ENCODE measurements around the gene TFDP2. TPM values are rescaled to one million over a fixed set of nuclear protein-coding genes. Genes with fewer than 3 reads are reported as not detected.

The TFDP2 gene
- total and polyA plus RNA-seq, 9 of the 15 experiments (the other 6 are each of a cell fraction or from before 2014, with no cell fraction given): 95.6 to 179 (median 126) TPM

DNA sequence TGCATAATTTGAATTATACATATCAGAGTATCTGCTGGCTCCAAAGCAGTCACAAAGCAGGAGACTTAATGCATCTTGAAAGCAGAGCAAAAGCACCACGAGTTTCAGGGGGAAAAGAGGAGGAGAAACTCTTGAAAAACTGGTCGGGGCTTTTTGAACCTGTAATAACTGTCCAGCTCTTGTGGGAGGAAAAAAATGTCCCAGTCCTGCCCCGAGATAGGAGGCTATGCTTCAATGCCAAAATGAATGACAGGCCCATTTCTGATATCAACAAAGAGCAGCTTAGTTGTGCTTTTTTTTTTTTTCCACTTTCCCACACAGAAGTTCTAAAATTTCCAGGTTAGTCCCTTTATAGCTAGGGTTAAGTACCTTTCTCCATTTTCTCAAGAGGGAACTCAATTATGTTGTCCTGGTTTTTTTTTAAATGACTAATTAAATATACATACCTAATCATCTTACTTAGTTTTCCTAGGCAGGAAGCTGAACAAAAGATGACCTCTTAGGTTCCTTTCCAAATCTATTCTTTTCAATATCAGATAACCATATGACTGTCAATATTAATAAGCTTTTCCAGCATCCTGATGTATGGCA lies 120.2 kb downstream of the TFDP2 start:
- H3K27me3 ChIP-seq (ENCODE audit: control insufficient read depth in 2 of 2, insufficient read depth in 2 of 2, low read length in 2 of 2): no peaks in the 10 kb centered on the region
- intact Hi-C loops (cut with micrococcal nuclease): loop anchor here (5.0 kb wide), 1 partner anchor 973 kb away; the partner anchor contains the start of gene U2SURP
- peaks cover 5 to 10% of the 10 kb centered on the region in 2 experiments; a peak in 3 of 5 replicates for H3K4me1 ChIP-seq (replicated peaks in 1 of 2; ENCODE audit: control insufficient read depth in 2 of 2, insufficient read depth in 2 of 2, low read length in 2 of 2)
- H2AFZ ChIP-seq (ENCODE audit: low read depth, low read length): peak overlapping the region; percentile 88
- peak overlapping the region; percentile 61 for H3K4me3 ChIP-seq
- in situ Hi-C loops (cut with MboI): no loop called here
- H3K4me2 ChIP-seq (ENCODE audit: insufficient read depth, low read length): peak overlapping the region; percentile 86
- no peaks in the 10 kb centered on the region for H3K9me1 ChIP-seq (ENCODE audit: control insufficient read depth, insufficient read depth, low read length)
- H3K36me3 ChIP-seq (ENCODE audit: control insufficient read depth, insufficient read depth, low read length): peaks cover 5% of the 10 kb centered on the region
- peak overlapping the region in 1 of 2 experiments; percentile 84; a peak in 2 of 4 replicates for H3K9ac ChIP-seq (ENCODE audit: insufficient read depth in 1 of 2, low read depth in 2 of 2, low read length in 2 of 2)
- H3K9me3 ChIP-seq (replicated peaks; ENCODE audit: control insufficient read depth, insufficient read depth, low read depth, low read length): no peaks in the 10 kb centered on the region
- peaks cover 40% of the 10 kb centered on the region for H3K79me2 ChIP-seq (ENCODE audit: control insufficient read depth, insufficient read depth, low read length)
- ATAC-seq: peak; percentile 57
- H4K20me1 ChIP-seq (replicated peaks; ENCODE audit: control insufficient read depth, insufficient read depth, low read length): no peaks in the 10 kb centered on the region
- WGBS (ENCODE audit: insufficient coverage, low coverage, missing lambda C conversion rate): 0% methylated on average over 3 of the region's 3 CpGs
- peak in 2 of 4 experiments; percentile 57 to 86 for DNase-seq (ENCODE audit: extremely low read depth in 1 of 4, low spot score in 3 of 4)
- ChIA-PET CTCF (ENCODE audit: low intra/inter-chr PET ratio) (no interaction called here), POLR2A (interaction anchor here (0.6 to 2.2 kb wide), 6 partner anchors 11 to 291 kb away, joined by 3 to 13 read pairs (median 4); no protein-coding TSS in a partner anchor)
- BruUV-seq (replicated peaks): no TSS peak
- H3K27ac ChIP-seq (ENCODE audit: extremely low read depth, low read depth, low read length): peak overlapping the region; percentile 82
- peak; percentile 78 for FAIRE-seq
- TF ChIP-seq PURB (CRISPR knock-in tag; IDR thresholded peaks at IDR 0.05; ENCODE audit: low read depth) (no peak), BRF1 (IDR thresholded peaks at IDR 0.05; ENCODE audit: borderline replicate concordance, extremely low read depth, insufficient read length) (no peak), HDGF (IDR thresholded peaks at IDR 0.05) (no peak), C11orf30 (IDR thresholded peaks at IDR 0.05; ENCODE audit: low read depth) (no peak), EP300 (IDR thresholded peaks at IDR 0.05; ENCODE audit: low read length) (peak; percentile 61; the same call in 1 of the 2 replicates), MAFK (IDR thresholded peaks at IDR 0.05; ENCODE audit: low read length) (no peak), FUS (optimal IDR thresholded peaks at IDR 0.05; ENCODE audit: low read depth, low read length) (no peak), SOX6 (IDR thresholded peaks at IDR 0.05) (no peak), ZNF384 (IDR thresholded peaks at IDR 0.05; ENCODE audit: low read depth, low read length) (peak; percentile 92), TAF15 (IDR thresholded peaks at IDR 0.05; ENCODE audit: low read depth, low read length) (no peak), FOXM1 (IDR thresholded peaks at IDR 0.05; ENCODE audit: low read depth) (peak; percentile 60), FOXM1 (CRISPR knock-in tag; IDR thresholded peaks at IDR 0.05; ENCODE audit: low read depth) (no peak), CCNT2 (IDR thresholded peaks at IDR 0.05; ENCODE audit: borderline replicate concordance, extremely low read depth, insufficient read length, low read depth, low read length) (no peak), JUN (IDR thresholded peaks at IDR 0.05; ENCODE audit: borderline replicate concordance, low read depth, low read length) (no peak), JUN (CRISPR knock-in tag; IDR thresholded peaks at IDR 0.05; ENCODE audit: borderline replicate concordance) (no peak), SLC30A9 (CRISPR knock-in tag; IDR thresholded peaks at IDR 0.05) (no peak), POU5F1 (IDR thresholded peaks at IDR 0.05; ENCODE audit: borderline replicate concordance, low read depth, low read length, partially characterized antibody) (no peak)
- TF ChIP-seq, protein P1, sequence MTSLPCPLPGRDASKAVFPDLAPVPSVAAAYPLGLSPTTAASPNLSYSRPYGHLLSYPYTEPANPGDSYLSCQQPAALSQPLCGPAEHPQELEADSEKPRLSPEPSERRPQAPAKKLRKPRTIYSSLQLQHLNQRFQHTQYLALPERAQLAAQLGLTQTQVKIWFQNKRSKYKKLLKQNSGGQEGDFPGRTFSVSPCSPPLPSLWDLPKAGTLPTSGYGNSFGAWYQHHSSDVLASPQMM (CRISPR knock-in tag; IDR thresholded peaks at IDR 0.05): no peak
- TF ChIP-seq, protein P2, sequence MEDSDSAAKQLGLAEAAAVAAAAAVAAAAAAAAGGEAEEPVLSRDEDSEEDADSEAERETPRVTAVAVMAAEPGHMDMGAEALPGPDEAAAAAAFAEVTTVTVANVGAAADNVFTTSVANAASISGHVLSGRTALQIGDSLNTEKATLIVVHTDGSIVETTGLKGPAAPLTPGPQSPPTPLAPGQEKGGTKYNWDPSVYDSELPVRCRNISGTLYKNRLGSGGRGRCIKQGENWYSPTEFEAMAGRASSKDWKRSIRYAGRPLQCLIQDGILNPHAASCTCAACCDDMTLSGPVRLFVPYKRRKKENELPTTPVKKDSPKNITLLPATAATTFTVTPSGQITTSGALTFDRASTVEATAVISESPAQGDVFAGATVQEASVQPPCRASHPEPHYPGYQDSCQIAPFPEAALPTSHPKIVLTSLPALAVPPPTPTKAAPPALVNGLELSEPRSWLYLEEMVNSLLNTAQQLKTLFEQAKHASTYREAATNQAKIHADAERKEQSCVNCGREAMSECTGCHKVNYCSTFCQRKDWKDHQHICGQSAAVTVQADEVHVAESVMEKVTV (CRISPR knock-in tag; IDR thresholded peaks at IDR 0.05): no peak
- TF ChIP-seq, protein P3, sequence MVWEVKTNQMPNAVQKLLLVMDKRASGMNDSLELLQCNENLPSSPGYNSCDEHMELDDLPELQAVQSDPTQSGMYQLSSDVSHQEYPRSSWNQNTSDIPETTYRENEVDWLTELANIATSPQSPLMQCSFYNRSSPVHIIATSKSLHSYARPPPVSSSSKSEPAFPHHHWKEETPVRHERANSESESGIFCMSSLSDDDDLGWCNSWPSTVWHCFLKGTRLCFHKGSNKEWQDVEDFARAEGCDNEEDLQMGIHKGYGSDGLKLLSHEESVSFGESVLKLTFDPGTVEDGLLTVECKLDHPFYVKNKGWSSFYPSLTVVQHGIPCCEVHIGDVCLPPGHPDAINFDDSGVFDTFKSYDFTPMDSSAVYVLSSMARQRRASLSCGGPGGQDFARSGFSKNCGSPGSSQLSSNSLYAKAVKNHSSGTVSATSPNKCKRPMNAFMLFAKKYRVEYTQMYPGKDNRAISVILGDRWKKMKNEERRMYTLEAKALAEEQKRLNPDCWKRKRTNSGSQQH (CRISPR knock-in tag; IDR thresholded peaks at IDR 0.05): no peak
- TF ChIP-seq, protein P4, sequence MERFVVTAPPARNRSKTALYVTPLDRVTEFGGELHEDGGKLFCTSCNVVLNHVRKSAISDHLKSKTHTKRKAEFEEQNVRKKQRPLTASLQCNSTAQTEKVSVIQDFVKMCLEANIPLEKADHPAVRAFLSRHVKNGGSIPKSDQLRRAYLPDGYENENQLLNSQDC (CRISPR knock-in tag; IDR thresholded peaks at IDR 0.05): no peak; the same call in 1 of the 2 replicates

All from K562 (cell line).